ENCODE data around the gene LRMDA. TPM values are rescaled to one million over a fixed set of nuclear protein-coding genes. Genes with fewer than 3 reads are reported as not detected.

Gene LRMDA
- total RNA-seq, 2 experiments from 2014 or later, result not detected

DNA sequence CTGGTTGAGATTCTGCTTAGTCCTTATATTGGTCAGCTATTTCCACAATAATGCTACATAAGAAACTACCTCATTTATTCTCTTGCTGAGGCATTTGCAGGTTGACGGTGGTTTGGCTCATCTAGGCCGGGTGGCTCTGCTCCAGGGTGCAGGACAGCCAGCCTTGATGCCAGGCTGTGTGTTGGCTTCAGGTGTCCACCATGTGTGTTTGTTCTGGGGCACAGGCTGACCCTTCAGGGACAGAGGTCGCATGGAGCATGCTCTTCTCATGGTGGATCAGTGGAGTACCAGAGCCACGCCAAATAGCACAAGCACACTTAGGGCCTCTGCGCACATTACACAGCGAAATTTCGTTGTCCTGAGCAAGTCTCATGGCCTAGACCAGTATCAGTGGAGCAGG is 249.9 kb downstream of the LRMDA start:
- no peak for ATAC-seq (ENCODE audit: low read depth)
- Mint-ChIP-seq H3K27me3 (no peaks in the 10 kb centered on the region), H3K4me3 (no peak overlapping the region), H3K27ac (no peak overlapping the region), H3K9me3 (no peaks in the 10 kb centered on the region), H3K4me1 (no peaks in the 10 kb centered on the region), H3K36me3 (no peaks in the 10 kb centered on the region)
- POLR2A ChIA-PET, result no interaction called here
- DNase-seq, result no peak

DNA sequence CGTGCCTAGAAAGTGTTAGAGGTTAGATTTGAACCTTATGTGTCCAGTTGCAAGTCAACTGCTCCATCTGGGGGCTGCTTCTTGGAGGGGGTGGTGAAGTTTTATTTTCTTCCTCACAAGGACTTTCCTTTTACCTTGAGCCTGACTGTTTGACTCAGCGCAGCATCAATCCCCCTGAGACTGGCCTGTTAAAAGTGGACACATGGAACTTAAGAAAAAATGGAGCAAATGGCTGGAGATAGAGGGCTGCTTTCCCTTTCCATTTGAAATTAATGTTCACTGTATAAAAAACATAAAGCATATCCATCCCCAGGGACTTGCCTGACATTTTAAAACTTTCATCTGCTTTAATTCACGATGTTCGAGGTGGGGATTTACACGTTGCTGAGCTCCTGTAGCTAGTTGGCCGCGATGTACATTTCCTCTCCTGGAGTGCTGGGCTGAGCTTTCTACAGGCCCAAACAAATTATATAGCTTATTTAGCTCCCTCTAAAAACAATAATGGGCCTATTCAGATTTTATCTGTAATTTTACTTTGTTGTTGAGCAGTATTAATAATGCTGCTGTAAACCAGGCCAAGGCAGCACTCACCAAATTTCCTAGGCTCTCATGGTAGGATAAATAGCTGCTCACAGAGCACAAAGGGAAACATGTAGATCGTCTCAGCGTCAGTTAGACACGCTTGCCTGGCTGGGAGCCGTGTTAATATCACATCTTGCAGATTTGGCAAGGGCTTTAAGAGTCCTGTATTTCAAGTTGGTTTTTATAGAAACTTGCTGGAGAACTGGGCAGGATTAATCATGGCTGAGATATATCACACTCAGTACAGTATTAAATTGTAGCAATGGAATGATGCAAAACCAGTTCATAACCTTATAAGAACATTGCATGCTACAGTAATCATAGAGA is 251.5 kb downstream of the LRMDA start:
- Mint-ChIP-seq H3K4me3 (no peak overlapping the region), H3K27ac (no peak overlapping the region), H3K4me1 (no peaks in the 10 kb centered on the region), H3K9me3 (peaks cover 2% of the 10 kb centered on the region), H3K27me3 (no peaks in the 10 kb centered on the region), H3K36me3 (no peaks in the 10 kb centered on the region)
- DNase-seq, result no peak
- POLR2A ChIA-PET, result no interaction called here
- no peak for ATAC-seq (ENCODE audit: low read depth)

DNA sequence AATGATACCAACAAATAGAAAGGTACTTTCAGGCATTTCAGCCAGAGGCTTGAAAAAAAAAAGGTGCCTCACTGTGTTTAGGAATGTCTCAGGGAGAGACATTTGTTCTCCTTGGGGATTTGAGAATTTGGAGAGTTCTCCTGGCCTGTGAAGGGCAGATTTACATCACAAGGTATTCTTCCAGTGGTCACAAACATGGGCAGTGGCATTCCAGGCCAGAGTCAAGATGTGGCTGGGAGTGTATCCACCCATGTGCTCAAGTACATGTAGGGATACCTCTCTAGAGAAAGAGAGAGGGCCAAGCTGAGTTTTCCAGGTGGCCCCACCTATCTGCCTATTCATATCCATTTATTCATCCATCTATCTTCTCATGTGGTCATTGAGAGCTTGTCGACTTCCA is 253.8 kb downstream of the LRMDA start:
- H3K36me3 Mint-ChIP-seq, result no peaks in the 10 kb centered on the region
- no peak for ATAC-seq (ENCODE audit: low read depth)

DNA sequence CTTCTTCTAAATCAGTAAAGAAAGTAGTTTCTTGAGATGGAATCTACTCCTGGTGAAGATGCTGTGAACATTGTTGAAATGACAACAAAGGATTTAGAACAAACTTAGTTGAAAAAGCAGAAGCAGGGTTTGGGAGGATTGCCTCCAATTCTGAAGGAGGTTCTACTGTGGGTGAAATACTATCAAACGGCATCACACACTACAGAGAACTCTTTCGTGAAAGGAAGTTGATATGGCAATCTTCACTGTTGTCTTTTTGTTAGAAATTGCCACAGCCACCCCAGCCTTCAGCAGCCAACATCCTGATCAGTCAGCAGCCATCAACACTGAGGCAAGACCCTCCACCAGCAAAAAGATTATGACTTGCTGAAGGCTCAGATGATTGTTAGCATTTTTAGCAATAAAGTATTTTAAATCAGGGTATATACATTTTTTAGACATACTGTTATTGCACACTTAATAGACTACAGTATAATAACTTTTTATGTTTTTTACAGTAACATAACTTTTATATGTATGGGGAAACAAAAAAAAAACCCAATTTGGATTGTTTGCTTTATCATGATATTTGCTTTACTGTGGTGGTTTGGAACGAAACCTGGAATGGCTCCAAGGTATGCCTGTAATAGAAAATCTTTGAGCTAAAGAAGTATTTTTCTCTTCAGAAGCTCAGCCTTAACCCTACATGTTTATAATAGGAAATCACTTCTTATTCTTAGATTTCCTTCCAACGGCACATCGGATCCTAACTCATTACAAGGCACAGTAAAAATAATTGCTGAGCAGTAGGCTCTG is 257.3 kb downstream of the LRMDA start:
- H3K4me3 Mint-ChIP-seq, result no peak overlapping the region
- ATAC-seq (ENCODE audit: low read depth) (no peak), DNase-seq (no peak)
- POLR2A ChIA-PET, result no interaction called here
- no peak overlapping the region for H3K27ac Mint-ChIP-seq
- peaks cover 2% of the 10 kb centered on the region for H3K9me3 Mint-ChIP-seq
- H3K27me3 Mint-ChIP-seq, result no peaks in the 10 kb centered on the region
- no peaks in the 10 kb centered on the region for H3K4me1 Mint-ChIP-seq
- no peaks in the 10 kb centered on the region for H3K36me3 Mint-ChIP-seq

More for the DNA sequence above, 253.8 kb downstream of the LRMDA start:
- no peak for DNase-seq
- H3K27me3 Mint-ChIP-seq, result no peaks in the 10 kb centered on the region
- no peak overlapping the region for H3K4me3 Mint-ChIP-seq
- POLR2A ChIA-PET, result no interaction called here
- no peak overlapping the region for H3K27ac Mint-ChIP-seq
- no peaks in the 10 kb centered on the region for H3K4me1 Mint-ChIP-seq
- peaks cover 2% of the 10 kb centered on the region for H3K9me3 Mint-ChIP-seq

- POLR2A ChIA-PET, result no interaction called here
- Mint-ChIP-seq H3K27ac (no peak overlapping the region), H3K27me3 (no peaks in the 10 kb centered on the region), H3K4me3 (no peak overlapping the region), H3K9me3 (no peaks in the 10 kb centered on the region), H3K36me3 (no peaks in the 10 kb centered on the region), H3K4me1 (no peaks in the 10 kb centered on the region)
- DNase-seq (no peak), ATAC-seq (ENCODE audit: low read depth) (no peak)
Measured at GRCh38 chr10:75693489-75693888, 262.1 kb downstream of the LRMDA start.

GRCh38 chr10:75694269-75694668 is 262.8 kb downstream of the LRMDA start:
- H3K27ac Mint-ChIP-seq, result no peak overlapping the region
- POLR2A ChIA-PET, result no interaction called here
- no peak for ATAC-seq (ENCODE audit: low read depth)

DNA sequence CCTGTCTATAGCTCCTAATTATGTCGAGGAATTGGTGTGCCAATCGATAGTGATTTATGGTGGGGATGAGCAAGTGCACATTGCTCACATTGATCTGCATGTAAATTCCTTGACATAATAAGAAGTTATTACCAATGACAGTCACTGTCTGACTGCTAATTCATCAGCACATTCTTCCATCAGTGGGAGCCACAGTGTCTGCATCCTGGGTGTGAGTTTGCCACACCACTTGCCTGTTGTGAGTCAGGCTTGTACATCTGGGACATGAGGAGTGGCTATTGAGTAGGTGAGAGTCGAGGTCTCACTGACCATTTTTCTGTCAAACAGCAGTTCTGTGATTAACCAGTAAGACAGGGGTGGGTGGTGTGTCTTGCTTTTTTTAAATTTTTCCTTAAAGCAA is 263.4 kb downstream of the LRMDA start:
- Mint-ChIP-seq H3K4me1 (no peaks in the 10 kb centered on the region), H3K27ac (no peak overlapping the region), H3K9me3 (no peaks in the 10 kb centered on the region), H3K4me3 (no peak overlapping the region), H3K36me3 (no peaks in the 10 kb centered on the region), H3K27me3 (no peaks in the 10 kb centered on the region)
- DNase-seq (no peak), ATAC-seq (ENCODE audit: low read depth) (no peak)
- POLR2A ChIA-PET, result no interaction called here

More at GRCh38 chr10:75694269-75694668, 262.8 kb downstream of the LRMDA start:
- Mint-ChIP-seq H3K36me3 (no peaks in the 10 kb centered on the region), H3K9me3 (no peaks in the 10 kb centered on the region), H3K4me1 (no peaks in the 10 kb centered on the region), H3K4me3 (no peak overlapping the region), H3K27me3 (no peaks in the 10 kb centered on the region)
- DNase-seq, result no peak

DNA sequence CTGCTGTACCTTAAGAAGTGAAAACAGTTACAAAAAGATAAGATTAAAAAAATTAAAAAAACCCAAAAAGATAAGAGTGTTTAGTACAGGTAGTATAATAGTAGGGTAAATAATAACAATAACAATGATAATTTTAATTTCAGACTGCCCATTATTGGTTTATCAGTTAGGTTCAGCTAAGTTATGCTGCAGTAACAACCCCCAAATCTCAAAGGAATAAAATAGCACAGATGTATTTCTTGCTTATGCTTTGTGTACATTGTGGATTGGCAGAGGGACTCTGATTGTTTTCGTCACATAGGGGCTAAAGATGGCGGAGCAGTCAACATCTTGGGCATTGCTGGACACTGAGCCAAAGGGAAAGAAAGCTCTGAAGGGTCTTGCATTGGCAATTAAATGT is 264.6 kb downstream of the LRMDA start:
- DNase-seq (no peak), ATAC-seq (ENCODE audit: low read depth) (no peak)
- H3K27me3 Mint-ChIP-seq, result no peaks in the 10 kb centered on the region
- POLR2A ChIA-PET, result no interaction called here
- H3K9me3 Mint-ChIP-seq, result no peaks in the 10 kb centered on the region
- no peak overlapping the region for H3K4me3 Mint-ChIP-seq
- no peak overlapping the region for H3K27ac Mint-ChIP-seq
- H3K4me1 Mint-ChIP-seq, result no peaks in the 10 kb centered on the region
- no peaks in the 10 kb centered on the region for H3K36me3 Mint-ChIP-seq

- POLR2A ChIA-PET, result no interaction called here
Measured at GRCh38 chr10:75696536-75696935, 265.1 kb downstream of the LRMDA start.

GRCh38 chr10:75703191-75703854 is 271.9 kb downstream of the LRMDA start:
- H3K27ac Mint-ChIP-seq, result no peak overlapping the region
- H3K4me1 Mint-ChIP-seq, result no peaks in the 10 kb centered on the region
- H3K36me3 Mint-ChIP-seq, result no peaks in the 10 kb centered on the region
- H3K27me3 Mint-ChIP-seq, result peaks cover 5% of the 10 kb centered on the region
- H3K9me3 Mint-ChIP-seq, result no peaks in the 10 kb centered on the region
- ATAC-seq (ENCODE audit: low read depth) (no peak), DNase-seq (no peak)
- H3K4me3 Mint-ChIP-seq, result no peak overlapping the region
- POLR2A ChIA-PET, result no interaction called here

More at GRCh38 chr10:75696536-75696935, 265.1 kb downstream of the LRMDA start:
- ATAC-seq (ENCODE audit: low read depth), result no peak
- Mint-ChIP-seq H3K36me3 (no peaks in the 10 kb centered on the region), H3K4me3 (no peak overlapping the region), H3K27ac (no peak overlapping the region), H3K9me3 (no peaks in the 10 kb centered on the region), H3K4me1 (no peaks in the 10 kb centered on the region), H3K27me3 (no peaks in the 10 kb centered on the region)
- DNase-seq, result no peak

DNA sequence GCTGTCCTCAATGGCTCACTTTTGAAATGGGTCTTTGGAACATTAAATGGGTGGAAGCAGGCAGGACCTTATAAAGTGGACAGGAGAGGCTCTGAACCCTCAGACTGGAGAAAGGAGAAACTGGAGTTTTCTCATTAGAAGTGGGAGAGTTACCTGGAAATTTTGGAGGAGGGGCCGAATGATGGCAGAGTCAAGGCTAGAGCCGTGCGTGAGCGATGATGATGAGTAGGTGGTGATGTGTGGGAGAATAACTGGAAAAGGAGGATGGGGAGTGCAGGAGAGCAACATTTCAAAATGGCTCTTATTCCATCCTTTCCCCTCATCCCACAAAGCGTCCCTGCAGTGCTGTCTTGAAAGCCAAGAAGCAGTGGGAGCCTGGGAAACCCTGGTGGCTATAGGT is 274.0 kb downstream of the LRMDA start:
- no peak for DNase-seq
- Mint-ChIP-seq H3K9me3 (no peaks in the 10 kb centered on the region), H3K4me3 (no peak overlapping the region), H3K27me3 (peaks cover 6% of the 10 kb centered on the region), H3K4me1 (no peaks in the 10 kb centered on the region), H3K36me3 (no peaks in the 10 kb centered on the region), H3K27ac (no peak overlapping the region)
- POLR2A ChIA-PET, result no interaction called here
- no peak for ATAC-seq (ENCODE audit: low read depth)

DNA sequence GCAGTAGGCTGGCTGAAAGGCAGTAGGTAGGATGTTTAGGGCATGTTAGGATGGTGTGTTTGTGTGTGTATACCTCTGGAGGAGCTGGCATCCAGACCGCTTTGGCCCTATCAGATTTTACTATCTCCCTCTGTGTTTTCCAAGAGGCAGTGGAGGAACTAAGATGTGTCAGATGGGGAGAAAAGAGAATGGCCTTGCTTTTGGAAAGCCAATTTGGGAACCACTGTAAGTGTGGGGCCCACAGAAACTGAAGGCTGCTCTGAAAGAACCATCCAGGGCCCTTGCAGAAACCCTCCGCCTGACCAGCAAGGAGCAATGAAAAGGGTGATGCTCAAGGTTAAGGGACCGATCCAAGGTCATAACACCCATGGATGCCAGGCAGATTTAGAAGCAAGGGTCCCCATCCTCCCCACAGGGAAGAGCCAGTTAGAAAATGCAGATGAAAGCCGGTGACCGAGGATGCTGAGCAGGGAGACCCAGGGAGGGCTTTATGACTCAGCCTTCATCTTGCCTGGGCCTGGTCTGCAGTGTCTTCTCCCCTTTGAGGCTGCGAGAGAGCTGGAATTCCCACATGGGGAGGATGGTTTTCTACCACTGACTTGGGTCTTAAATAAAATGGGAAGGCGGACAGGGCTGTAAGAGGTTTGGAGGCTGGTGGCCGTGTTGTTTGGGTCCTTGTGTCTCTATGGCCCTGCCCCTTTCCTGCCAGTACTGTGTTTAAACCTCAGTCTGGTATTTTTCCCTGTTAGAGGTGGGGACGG is 275.8 kb downstream of the LRMDA start:
- Mint-ChIP-seq H3K27ac (no peak overlapping the region), H3K4me3 (no peak overlapping the region), H3K9me3 (no peaks in the 10 kb centered on the region), H3K27me3 (peaks cover 10% of the 10 kb centered on the region), H3K4me1 (no peaks in the 10 kb centered on the region), H3K36me3 (no peaks in the 10 kb centered on the region)
- POLR2A ChIA-PET, result no interaction called here
- no peak for DNase-seq
- ATAC-seq (ENCODE audit: low read depth), result no peak

DNA sequence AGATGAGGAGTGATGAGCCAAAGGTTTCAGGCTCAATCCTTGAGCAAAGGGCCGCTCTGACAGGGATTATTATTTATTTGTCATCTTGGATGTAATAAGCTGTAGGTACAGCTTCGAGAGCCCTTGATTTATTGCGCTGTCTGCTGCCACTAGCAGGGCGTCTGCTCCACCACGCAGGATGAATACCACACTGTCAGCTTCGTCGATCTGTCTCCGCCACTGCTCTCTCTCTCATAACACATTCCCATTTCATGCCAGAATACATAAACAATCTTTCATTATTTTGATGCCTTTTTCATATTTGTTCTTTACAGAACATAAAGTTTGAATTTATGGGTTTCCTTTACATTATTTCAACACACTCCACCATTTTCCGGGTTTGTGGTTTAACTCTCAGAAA is 276.6 kb downstream of the LRMDA start:
- Mint-ChIP-seq H3K27me3 (peaks cover 17% of the 10 kb centered on the region), H3K27ac (no peak overlapping the region), H3K9me3 (no peaks in the 10 kb centered on the region), H3K4me3 (no peak overlapping the region), H3K4me1 (no peaks in the 10 kb centered on the region), H3K36me3 (no peaks in the 10 kb centered on the region)
- no peak for ATAC-seq (ENCODE audit: low read depth)
- no peak for DNase-seq
- POLR2A ChIA-PET, result no interaction called here
